Measurements from ENCODE around the gene CTIF. TPM values are rescaled to one million over a fixed set of nuclear protein-coding genes. Genes with fewer than 3 reads are reported as not detected.

CTIF gene
- total RNA-seq, 6 donors from 2014 or later: 32.1 to 62.4 (median 47.8) TPM

DNA sequence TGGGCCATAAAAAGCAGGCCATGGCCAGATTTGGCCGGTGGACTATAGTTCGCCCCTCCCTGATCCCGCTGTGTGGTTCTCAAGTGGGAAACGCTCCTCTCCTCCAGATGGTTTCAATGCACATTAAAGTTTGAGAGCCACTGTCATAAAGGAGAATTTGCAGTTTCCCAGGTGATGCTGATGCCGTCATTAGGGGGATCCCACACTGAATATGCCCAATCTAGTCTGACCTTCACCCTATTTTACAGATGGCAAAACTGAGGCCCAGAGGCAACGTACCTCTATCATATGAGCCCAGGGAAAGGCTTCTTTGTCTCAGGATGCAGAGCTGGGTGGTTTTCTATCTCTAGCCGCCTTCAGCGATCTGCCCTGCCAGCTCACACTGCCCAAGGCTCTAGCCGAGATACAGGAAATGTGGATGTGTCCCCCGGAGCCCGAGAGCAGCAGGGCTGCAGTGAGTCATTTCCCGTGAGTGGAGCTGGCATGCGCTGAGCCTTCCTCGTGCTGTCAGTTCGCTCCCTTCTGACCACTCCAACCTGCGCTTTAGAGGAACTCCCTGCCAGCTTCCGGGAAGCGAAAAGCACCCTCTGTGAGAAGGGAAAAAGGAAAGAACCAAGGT is 295.7 kb downstream of the CTIF start:
- Histone ChIP-seq H3K4me3 (peak overlapping the region in 3 of 4 donors; percentile 13 to 27 (median 22)), H3K27ac (peak overlapping the region in 3 of 4 donors; percentile 37 to 79 (median 54)), H3K36me3 (no peaks in the 10 kb centered on the region), H3K4me1 (peaks cover 37 to 74% (median 55%) of the 10 kb centered on the region in 4 donors), H3K27me3 (no peaks in the 10 kb centered on the region), H3K9me3 (no peaks in the 10 kb centered on the region)
- TF ChIP-seq EP300 (IDR thresholded peaks at IDR 0.05): peak in 2 of 4 donors; percentile 73 to 84
- peak; percentile 71 to 86 for TF ChIP-seq POLR2AphosphoS5 (IDR thresholded peaks at IDR 0.05)
- TF ChIP-seq POLR2A (IDR thresholded peaks at IDR 0.05): peak in 1 of 4 donors; percentile 58
- TF ChIP-seq, protein P1, sequence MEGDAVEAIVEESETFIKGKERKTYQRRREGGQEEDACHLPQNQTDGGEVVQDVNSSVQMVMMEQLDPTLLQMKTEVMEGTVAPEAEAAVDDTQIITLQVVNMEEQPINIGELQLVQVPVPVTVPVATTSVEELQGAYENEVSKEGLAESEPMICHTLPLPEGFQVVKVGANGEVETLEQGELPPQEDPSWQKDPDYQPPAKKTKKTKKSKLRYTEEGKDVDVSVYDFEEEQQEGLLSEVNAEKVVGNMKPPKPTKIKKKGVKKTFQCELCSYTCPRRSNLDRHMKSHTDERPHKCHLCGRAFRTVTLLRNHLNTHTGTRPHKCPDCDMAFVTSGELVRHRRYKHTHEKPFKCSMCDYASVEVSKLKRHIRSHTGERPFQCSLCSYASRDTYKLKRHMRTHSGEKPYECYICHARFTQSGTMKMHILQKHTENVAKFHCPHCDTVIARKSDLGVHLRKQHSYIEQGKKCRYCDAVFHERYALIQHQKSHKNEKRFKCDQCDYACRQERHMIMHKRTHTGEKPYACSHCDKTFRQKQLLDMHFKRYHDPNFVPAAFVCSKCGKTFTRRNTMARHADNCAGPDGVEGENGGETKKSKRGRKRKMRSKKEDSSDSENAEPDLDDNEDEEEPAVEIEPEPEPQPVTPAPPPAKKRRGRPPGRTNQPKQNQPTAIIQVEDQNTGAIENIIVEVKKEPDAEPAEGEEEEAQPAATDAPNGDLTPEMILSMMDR (IDR thresholded peaks at IDR 0.05): no peak
- peak in 1 of 2 donors; percentile 88 for DNase-seq
- ATAC-seq (ENCODE audit: low FRiP score in 2 of 2): peak; percentile 66 to 84
- 50 to 76% methylated on average over 18 of the region's 18 CpGs for WGBS, 2 donors

DNA sequence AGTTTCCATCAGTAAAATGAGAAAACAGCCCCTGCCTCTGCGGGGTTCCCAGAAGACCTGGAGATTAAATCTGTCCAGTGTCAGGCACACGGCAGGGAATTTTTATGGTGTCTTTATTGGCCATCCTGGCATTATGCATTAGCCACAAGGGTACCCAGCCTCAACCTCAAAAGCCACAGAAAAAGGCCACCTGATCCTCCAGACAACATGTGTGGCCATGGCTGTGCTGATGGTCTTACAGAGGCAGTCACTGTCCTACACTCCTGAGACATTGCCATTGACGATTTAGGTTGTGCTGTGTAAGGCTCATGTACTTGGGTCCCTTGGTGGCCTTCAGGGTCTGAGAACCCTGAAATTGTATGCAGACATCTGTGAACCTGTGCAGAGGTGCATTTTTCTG is 296.3 kb downstream of the CTIF start:
- H3K27me3 ChIP-seq: no peaks in the 10 kb centered on the region
- no peaks in the 10 kb centered on the region for H3K36me3 ChIP-seq
- DNase-seq (peak in 1 of 2 donors; percentile 12), ATAC-seq (ENCODE audit: low FRiP score in 2 of 2) (no peak)
- peak overlapping the region in 2 of 4 donors; percentile 37 to 79 for H3K27ac ChIP-seq
- H3K4me1 ChIP-seq: peaks cover 43 to 74% (median 59%) of the 10 kb centered on the region in 4 donors
- TF ChIP-seq POLR2AphosphoS5 (IDR thresholded peaks at IDR 0.05): no peak
- no peak for TF ChIP-seq POLR2A (IDR thresholded peaks at IDR 0.05)
- TF ChIP-seq EP300 (IDR thresholded peaks at IDR 0.05): no peak
- TF ChIP-seq, protein P1 (IDR thresholded peaks at IDR 0.05): no peak
- H3K4me3 ChIP-seq: no peak overlapping the region
- WGBS, 2 donors: 43 to 56% methylated on average over 1 to 3 of the region's 3 CpGs
- no peaks in the 10 kb centered on the region for H3K9me3 ChIP-seq

DNA sequence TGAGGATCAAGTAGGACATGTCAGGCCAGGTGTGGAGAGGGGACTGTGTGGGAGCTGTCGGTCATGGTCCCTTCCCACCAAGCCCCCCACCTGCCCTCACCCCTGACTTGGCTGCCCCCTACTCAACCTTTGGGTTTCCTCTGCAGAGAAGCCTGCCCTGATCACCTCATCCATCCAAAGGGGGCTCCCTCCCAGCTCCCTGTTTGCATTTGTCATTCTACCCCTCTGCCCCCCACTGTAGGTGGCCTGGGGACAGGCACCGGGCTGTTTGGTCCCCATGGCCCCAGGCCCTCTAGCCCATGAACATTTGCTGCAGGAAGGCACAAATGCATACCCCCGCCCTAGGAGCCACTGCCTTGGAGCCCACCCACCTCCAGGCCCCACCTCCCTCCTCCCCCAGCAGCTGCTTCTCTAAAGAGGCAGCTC is 296.9 kb downstream of the CTIF start:
- H3K36me3 ChIP-seq: no peaks in the 10 kb centered on the region
- H3K27me3 ChIP-seq: no peaks in the 10 kb centered on the region
- WGBS, 2 donors: 83 to 100% methylated on average over 2 to 3 of the region's 3 CpGs
- H3K4me1 ChIP-seq: peaks cover 50 to 77% (median 63%) of the 10 kb centered on the region in 4 donors
- TF ChIP-seq POLR2AphosphoS5 (IDR thresholded peaks at IDR 0.05) (no peak), EP300 (IDR thresholded peaks at IDR 0.05) (no peak), POLR2A (IDR thresholded peaks at IDR 0.05) (no peak)
- TF ChIP-seq, protein P1 (IDR thresholded peaks at IDR 0.05): no peak
- no peaks in the 10 kb centered on the region for H3K9me3 ChIP-seq
- DNase-seq (no peak), ATAC-seq (ENCODE audit: low FRiP score in 2 of 2) (no peak)
- H3K27ac ChIP-seq: peak overlapping the region in 2 of 4 donors; percentile 27 to 79
- H3K4me3 ChIP-seq: no peak overlapping the region

DNA sequence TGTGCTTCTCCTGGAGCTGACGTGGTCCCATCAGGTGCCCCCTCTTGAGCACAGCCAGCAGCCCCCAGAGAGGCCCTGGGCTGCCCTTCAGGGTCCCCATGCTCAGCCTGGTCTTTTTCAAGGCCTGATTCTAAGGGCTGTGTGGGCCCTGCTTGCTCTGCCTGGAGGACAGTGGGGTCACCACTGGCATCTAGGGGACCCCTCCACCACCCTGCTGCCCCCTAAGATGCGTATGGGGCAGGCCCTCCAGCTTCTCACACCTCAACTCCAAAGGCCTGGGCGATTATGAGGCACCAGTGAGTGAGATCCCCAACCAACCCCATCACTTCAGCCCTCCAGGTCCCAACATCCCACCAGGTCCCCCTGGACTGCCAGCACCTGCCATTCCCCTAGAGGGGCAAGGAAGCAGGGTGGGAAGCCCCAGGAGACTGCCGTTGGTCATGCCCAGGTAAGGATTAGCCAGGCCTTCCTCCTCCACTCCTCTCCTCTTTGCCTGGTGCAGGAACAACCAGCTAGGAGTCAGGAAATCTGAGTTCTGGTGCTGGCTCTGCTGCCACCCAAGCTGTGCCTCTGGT is 297.5 kb downstream of the CTIF start:
- DNase-seq: no peak
- H3K4me1 ChIP-seq: peaks cover 55 to 80% (median 67%) of the 10 kb centered on the region in 4 donors
- 96 to 100% methylated on average over 4 of the region's 4 CpGs for WGBS, 2 donors
- H3K27me3 ChIP-seq: no peaks in the 10 kb centered on the region
- H3K9me3 ChIP-seq: no peaks in the 10 kb centered on the region
- no peak for ATAC-seq (ENCODE audit: low FRiP score in 2 of 2)
- H3K36me3 ChIP-seq: no peaks in the 10 kb centered on the region
- no peak for TF ChIP-seq EP300 (IDR thresholded peaks at IDR 0.05)
- TF ChIP-seq POLR2A (IDR thresholded peaks at IDR 0.05): no peak
- TF ChIP-seq, protein P1 (IDR thresholded peaks at IDR 0.05): no peak
- TF ChIP-seq POLR2AphosphoS5 (IDR thresholded peaks at IDR 0.05): no peak
- H3K27ac ChIP-seq: peak overlapping the region in 3 of 4 donors; percentile 36 to 83 (median 64)
- no peak overlapping the region for H3K4me3 ChIP-seq
